ENCODE measurements around the gene UBXN6. TPM values are rescaled to one million over a fixed set of nuclear protein-coding genes. Genes with fewer than 3 reads are reported as not detected.

Gene UBXN6
- total and polyA plus RNA-seq, 7 donors: 47.1 to 160 (median 96.3) TPM

DNA sequence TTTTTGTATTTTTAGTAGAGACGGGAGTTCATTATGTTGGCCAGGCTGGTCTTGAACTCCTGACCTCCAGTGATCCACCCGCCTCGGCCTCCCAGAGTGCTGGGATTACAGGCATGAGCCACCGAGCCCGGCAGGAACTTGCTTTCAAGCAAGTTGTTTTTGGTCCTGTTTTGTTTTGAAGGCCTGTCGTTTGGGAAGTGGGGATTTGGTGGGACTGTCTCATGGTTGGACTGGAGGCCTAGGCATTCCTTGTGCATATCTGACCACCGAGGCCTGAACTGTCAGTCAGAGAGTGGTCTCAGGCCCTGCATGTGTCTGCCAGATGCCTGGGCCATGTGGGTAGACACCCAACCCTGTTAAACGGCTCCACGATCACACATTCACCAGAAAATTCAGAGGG is 26.3 kb downstream of the UBXN6 start:
- Histone ChIP-seq H3K4me3 (no peak overlapping the region), H3K4me1 (no peaks in the 10 kb centered on the region), H3K27me3 (no peaks in the 10 kb centered on the region), H3K9me3 (no peaks in the 10 kb centered on the region), H3K36me3 (peaks cover 0 to 11% (median 2%) of the 10 kb centered on the region in 4 donors), H3K27ac (peak overlapping the region in 1 of 4 donors; percentile 18)
- WGBS, 2 donors: 85 to 87% methylated on average over 9 of the region's 9 CpGs
- TF ChIP-seq EP300 (IDR thresholded peaks at IDR 0.05): no peak
- TF ChIP-seq, protein P1, sequence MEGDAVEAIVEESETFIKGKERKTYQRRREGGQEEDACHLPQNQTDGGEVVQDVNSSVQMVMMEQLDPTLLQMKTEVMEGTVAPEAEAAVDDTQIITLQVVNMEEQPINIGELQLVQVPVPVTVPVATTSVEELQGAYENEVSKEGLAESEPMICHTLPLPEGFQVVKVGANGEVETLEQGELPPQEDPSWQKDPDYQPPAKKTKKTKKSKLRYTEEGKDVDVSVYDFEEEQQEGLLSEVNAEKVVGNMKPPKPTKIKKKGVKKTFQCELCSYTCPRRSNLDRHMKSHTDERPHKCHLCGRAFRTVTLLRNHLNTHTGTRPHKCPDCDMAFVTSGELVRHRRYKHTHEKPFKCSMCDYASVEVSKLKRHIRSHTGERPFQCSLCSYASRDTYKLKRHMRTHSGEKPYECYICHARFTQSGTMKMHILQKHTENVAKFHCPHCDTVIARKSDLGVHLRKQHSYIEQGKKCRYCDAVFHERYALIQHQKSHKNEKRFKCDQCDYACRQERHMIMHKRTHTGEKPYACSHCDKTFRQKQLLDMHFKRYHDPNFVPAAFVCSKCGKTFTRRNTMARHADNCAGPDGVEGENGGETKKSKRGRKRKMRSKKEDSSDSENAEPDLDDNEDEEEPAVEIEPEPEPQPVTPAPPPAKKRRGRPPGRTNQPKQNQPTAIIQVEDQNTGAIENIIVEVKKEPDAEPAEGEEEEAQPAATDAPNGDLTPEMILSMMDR (IDR thresholded peaks at IDR 0.05): no peak
- TF ChIP-seq POLR2A (IDR thresholded peaks at IDR 0.05): no peak
- no peak for TF ChIP-seq POLR2AphosphoS5 (IDR thresholded peaks at IDR 0.05)
- intact Hi-C loops (cut with DNase I): no loop called here
- DNase-seq: no peak

DNA sequence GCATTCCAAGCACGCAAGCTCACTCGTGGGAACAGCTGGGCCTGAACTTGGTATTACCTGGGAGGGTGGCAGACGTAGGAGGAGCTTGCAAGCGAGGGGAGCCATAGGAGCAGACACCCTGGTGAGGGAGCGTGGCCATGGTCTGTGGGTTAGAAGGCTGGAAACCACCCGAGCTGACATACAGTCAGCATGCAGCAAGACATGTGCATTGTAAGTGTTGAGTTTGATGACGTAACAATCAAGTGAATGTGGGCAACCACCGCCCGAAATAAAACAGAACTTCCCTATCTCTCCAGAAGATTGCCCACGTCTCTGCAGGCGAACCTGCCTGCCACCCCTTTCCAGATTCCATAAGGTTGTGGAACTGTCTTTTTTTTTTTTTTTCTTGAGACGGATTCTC is 26.8 kb downstream of the UBXN6 start:
- Histone ChIP-seq H3K4me3 (no peak overlapping the region), H3K9me3 (no peaks in the 10 kb centered on the region), H3K4me1 (no peaks in the 10 kb centered on the region), H3K36me3 (peaks cover 0 to 11% (median 2%) of the 10 kb centered on the region in 4 donors), H3K27ac (no peak overlapping the region), H3K27me3 (no peaks in the 10 kb centered on the region)
- no peak for TF ChIP-seq EP300 (IDR thresholded peaks at IDR 0.05)
- no peak for TF ChIP-seq POLR2A (IDR thresholded peaks at IDR 0.05)
- TF ChIP-seq, protein P1 (IDR thresholded peaks at IDR 0.05): no peak
- no peak for TF ChIP-seq POLR2AphosphoS5 (IDR thresholded peaks at IDR 0.05)
- WGBS, 2 donors: 82 to 93% methylated on average over 12 of the region's 12 CpGs
- intact Hi-C loops (cut with DNase I): no loop called here
- no peak for DNase-seq

DNA sequence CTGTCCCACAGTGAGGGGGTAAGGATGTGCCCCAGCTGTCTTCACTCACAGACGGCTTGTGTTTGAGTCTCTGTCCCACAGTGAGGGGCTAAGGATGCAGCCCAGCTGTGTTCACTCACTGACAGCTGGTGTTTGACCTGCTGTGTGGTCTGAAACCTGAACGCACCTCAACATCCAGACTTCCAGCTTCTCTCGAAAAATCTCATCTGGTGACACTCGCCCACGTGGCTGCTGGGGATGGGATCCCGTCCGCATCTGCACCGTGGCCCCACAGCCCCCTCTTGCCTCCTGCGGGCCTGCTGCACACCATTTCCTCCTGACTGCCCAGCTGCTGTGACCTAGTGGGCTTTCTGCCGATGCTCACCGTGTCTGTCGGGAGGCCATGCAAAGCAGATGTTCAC is 27.8 kb downstream of the UBXN6 start:
- Histone ChIP-seq H3K4me1 (no peaks in the 10 kb centered on the region), H3K9me3 (no peaks in the 10 kb centered on the region), H3K27ac (no peak overlapping the region), H3K27me3 (no peaks in the 10 kb centered on the region), H3K36me3 (peaks cover 0 to 11% (median 2%) of the 10 kb centered on the region in 4 donors), H3K4me3 (no peak overlapping the region)
- WGBS, 2 donors: 85 to 89% methylated on average over 12 of the region's 12 CpGs
- DNase-seq: no peak
- TF ChIP-seq POLR2AphosphoS5 (IDR thresholded peaks at IDR 0.05): peak in 1 of 4 donors; percentile 19
- TF ChIP-seq, protein P1 (IDR thresholded peaks at IDR 0.05): no peak
- intact Hi-C loops (cut with DNase I): no loop called here

DNA sequence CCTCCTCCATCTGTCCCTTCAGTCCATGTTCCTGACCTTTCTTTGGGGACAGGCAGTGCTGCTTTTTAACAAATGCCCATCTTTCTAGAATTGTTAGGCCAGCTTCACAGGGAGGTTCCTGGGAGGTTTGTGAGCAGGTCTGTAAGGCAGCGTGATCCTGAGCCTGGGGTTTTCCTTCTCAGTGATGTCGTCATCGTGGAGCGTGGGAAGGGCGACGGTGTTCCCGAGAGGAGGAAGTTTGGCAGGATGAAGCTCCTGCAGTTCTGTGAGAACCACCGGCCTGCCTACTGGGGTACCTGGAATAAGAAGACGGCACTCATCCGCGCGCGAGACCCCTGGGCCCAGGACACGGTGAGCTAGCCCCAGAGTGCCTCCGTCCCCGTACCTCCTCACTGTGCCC is 28.3 kb downstream of the UBXN6 start:
- Histone ChIP-seq H3K4me3 (no peak overlapping the region), H3K9me3 (no peaks in the 10 kb centered on the region), H3K27ac (no peak overlapping the region), H3K36me3 (peaks cover 0 to 13% (median 2%) of the 10 kb centered on the region in 4 donors), H3K27me3 (no peaks in the 10 kb centered on the region), H3K4me1 (no peaks in the 10 kb centered on the region)
- DNase-seq: no peak
- 92 to 95% methylated on average over 16 of the region's 16 CpGs for whole genome bisulfite sequencing, 2 donors
- no peak for TF ChIP-seq POLR2AphosphoS5 (IDR thresholded peaks at IDR 0.05)
- intact Hi-C loops (cut with DNase I): no loop called here

DNA sequence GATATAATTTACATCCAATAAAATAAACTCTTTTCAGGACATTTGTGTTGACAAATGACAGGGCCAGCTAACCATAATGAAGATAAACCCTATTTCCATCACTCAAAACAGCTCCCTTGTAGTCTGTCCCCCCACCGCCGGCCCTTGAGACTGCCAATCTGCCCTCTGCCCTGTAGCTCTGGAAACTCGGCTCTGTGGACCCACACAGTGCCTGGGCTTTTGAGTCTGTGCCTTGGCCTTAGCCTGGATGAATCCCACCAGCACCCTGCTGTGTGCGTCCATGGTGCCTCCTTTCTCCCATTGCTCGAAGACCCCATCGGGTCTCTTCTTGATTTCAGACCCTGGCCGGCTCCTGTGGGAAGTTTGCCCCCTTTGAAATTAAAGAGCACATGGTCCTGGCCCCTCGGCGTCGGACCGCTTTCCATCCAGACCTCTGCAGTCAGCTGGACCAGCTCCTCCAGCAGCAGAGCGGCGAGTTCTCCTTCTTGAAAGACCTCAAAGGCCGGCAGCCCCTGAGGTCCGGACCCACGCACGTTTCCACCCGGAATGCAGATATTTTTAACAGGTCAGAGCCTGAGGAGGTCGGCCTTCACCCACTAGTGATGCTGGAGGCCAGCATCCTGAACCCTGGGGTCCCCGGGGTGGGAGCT is 29.1 kb downstream of the UBXN6 start:
- intact Hi-C loops (cut with DNase I): no loop called here
- DNase-seq: no peak
- Histone ChIP-seq H3K27ac (no peak overlapping the region), H3K9me3 (no peaks in the 10 kb centered on the region), H3K36me3 (peaks cover 0 to 20% (median 2%) of the 10 kb centered on the region in 4 donors), H3K27me3 (no peaks in the 10 kb centered on the region), H3K4me3 (no peak overlapping the region), H3K4me1 (no peaks in the 10 kb centered on the region)
- WGBS, 2 donors: 95 to 96% methylated on average over 20 of the region's 20 CpGs
- TF ChIP-seq POLR2A (IDR thresholded peaks at IDR 0.05): no peak
- no peak for TF ChIP-seq POLR2AphosphoS5 (IDR thresholded peaks at IDR 0.05)
- TF ChIP-seq, protein P1 (IDR thresholded peaks at IDR 0.05): no peak
- TF ChIP-seq EP300 (IDR thresholded peaks at IDR 0.05): no peak
